Endothelial cell (in vitro differentiated cells): ENCODE measurements around the gene TBX21. TPM values are rescaled to one million over a fixed set of nuclear protein-coding genes. Genes with fewer than 3 reads are reported as not detected.

Experiments
- DNase-seq: peaks from one replicate; pipeline ENCODE4 v3.0.0; 2021; ENCODE audit warnings: low spot score
- H3K27ac Mint-ChIP-seq: one replicate; pipeline ENCODE4 v1.8.0; 2021; ENCODE audit warnings: mixed read lengths, inconsistent platforms; ENCODE audit not compliant: unreplicated experiment
- H3K27me3 Mint-ChIP-seq: one replicate; pipeline ENCODE4 v1.8.0; 2021; ENCODE audit warnings: mild to moderate bottlenecking, moderate library complexity, mixed read lengths, inconsistent platforms; ENCODE audit not compliant: unreplicated experiment
- H3K36me3 Mint-ChIP-seq: one replicate; pipeline ENCODE4 v1.8.0; 2021; ENCODE audit warnings: mild to moderate bottlenecking, low read depth, mixed read lengths, inconsistent platforms; ENCODE audit not compliant: unreplicated experiment
- H3K4me1 Mint-ChIP-seq: one replicate; pipeline ENCODE4 v1.8.0; 2021; ENCODE audit warnings: mild to moderate bottlenecking, mixed read lengths, inconsistent platforms; ENCODE audit not compliant: unreplicated experiment
- H3K4me3 Mint-ChIP-seq: one replicate; pipeline ENCODE4 v1.8.0; 2021; ENCODE audit warnings: mild to moderate bottlenecking, mixed read lengths, inconsistent platforms; ENCODE audit not compliant: unreplicated experiment
- H3K9me3 Mint-ChIP-seq: one replicate; pipeline ENCODE4 v1.8.0; 2021; ENCODE audit warnings: mixed read lengths, inconsistent platforms; ENCODE audit not compliant: unreplicated experiment
- long read RNA-seq: library from polyadenylated mRNA; unstranded; transcript quantifications from one replicate; pipeline ENCODE4 v2.0.0, GENCODE V29; 2020; ENCODE audit not compliant: unreplicated experiment
- total RNA-seq: library from RNA; stranded (reverse); fragmentation: NEBNext Ultra II Directional; extraction: Animal tissue kit (Norgen Biotek cat#: 25700); gene quantifications from one replicate; pipeline ENCODE4 v1.2.1, GENCODE V29; 2021; ENCODE audit not compliant: unreplicated experiment
- TF ChIP-seq, protein P1 (sequence below): fragments of 200-600 bp; sonication (generic); IDR thresholded peaks from one replicate; pipeline ENCODE4 v1.5.0; 2021; ENCODE audit warnings: antibody characterized with exemption; ENCODE audit not compliant: unreplicated experiment

Gene TBX21, protein sequence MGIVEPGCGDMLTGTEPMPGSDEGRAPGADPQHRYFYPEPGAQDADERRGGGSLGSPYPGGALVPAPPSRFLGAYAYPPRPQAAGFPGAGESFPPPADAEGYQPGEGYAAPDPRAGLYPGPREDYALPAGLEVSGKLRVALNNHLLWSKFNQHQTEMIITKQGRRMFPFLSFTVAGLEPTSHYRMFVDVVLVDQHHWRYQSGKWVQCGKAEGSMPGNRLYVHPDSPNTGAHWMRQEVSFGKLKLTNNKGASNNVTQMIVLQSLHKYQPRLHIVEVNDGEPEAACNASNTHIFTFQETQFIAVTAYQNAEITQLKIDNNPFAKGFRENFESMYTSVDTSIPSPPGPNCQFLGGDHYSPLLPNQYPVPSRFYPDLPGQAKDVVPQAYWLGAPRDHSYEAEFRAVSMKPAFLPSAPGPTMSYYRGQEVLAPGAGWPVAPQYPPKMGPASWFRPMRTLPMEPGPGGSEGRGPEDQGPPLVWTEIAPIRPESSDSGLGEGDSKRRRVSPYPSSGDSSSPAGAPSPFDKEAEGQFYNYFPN
- total RNA-seq: 0.21 TPM
- long read RNA-seq: 0 reads

DNA sequence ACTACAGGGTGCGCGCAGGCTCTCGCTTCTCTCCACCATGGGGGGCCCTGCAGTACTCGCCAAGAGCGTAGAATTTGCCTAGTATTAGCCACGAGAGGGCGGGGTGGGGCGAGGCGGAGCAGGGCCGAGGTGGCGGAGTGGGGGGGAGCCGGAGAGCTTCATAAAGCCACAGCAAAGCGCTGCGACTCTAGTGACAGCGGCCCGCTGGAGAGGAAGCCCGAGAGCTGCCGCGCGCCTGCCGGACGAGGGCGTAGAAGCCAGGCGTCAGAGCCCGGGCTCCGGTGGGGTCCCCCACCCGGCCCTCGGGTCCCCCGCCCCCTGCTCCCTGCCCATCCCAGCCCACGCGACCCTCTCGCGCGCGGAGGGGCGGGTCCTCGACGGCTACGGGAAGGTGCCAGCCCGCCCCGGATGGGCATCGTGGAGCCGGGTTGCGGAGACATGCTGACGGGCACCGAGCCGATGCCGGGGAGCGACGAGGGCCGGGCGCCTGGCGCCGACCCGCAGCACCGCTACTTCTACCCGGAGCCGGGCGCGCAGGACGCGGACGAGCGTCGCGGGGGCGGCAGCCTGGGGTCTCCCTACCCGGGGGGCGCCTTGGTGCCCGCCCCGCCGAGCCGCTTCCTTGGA lies at the start of gene TBX21:
TSS of gene TBX21 (plus strand) at position 190 of the 627 bp plus-strand sequence. CDS start at position 409, 219 bp downstream.
- Mint-ChIP-seq H3K27me3 (peaks cover 25% of the 10 kb centered on the region), H3K27ac (peak within 1 kb of the TSS; percentile 54), H3K36me3 (peaks cover 3% of the 10 kb centered on the region), H3K4me3 (peak within 1 kb of the TSS; percentile 88), H3K4me1 (peaks cover 29% of the 10 kb centered on the region), H3K9me3 (no peaks in the 10 kb centered on the region)
- TF ChIP-seq, protein P1, sequence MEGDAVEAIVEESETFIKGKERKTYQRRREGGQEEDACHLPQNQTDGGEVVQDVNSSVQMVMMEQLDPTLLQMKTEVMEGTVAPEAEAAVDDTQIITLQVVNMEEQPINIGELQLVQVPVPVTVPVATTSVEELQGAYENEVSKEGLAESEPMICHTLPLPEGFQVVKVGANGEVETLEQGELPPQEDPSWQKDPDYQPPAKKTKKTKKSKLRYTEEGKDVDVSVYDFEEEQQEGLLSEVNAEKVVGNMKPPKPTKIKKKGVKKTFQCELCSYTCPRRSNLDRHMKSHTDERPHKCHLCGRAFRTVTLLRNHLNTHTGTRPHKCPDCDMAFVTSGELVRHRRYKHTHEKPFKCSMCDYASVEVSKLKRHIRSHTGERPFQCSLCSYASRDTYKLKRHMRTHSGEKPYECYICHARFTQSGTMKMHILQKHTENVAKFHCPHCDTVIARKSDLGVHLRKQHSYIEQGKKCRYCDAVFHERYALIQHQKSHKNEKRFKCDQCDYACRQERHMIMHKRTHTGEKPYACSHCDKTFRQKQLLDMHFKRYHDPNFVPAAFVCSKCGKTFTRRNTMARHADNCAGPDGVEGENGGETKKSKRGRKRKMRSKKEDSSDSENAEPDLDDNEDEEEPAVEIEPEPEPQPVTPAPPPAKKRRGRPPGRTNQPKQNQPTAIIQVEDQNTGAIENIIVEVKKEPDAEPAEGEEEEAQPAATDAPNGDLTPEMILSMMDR: peak; percentile 33
- DNase-seq: peak; percentile 61

DNA sequence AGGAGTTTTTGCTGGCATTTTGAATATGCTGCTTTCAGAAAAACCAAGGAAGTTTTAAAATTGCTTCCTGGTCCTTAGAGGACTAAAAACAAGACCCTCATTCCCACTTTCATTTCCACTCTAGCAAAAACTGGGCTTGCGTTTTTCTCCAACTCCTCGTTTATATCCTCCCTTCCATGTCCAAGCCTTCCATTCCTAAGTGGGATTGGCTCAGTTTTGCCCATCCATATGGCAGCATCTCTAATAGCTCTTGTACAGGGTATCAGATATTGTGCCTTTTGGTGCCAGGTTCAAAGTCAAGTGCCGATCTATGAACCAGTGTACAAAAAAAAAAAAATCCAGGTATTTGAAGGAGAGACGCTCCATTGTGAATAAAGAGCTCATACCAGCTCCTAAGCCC lies 49.0 kb upstream of the TBX21 start:
- Mint-ChIP-seq H3K9me3 (no peaks in the 10 kb centered on the region), H3K27me3 (no peaks in the 10 kb centered on the region), H3K4me1 (peaks cover 12% of the 10 kb centered on the region), H3K36me3 (peaks cover 52% of the 10 kb centered on the region), H3K4me3 (no peak overlapping the region), H3K27ac (no peak overlapping the region)
- TF ChIP-seq, protein P1: no peak
- no peak for DNase-seq

DNA sequence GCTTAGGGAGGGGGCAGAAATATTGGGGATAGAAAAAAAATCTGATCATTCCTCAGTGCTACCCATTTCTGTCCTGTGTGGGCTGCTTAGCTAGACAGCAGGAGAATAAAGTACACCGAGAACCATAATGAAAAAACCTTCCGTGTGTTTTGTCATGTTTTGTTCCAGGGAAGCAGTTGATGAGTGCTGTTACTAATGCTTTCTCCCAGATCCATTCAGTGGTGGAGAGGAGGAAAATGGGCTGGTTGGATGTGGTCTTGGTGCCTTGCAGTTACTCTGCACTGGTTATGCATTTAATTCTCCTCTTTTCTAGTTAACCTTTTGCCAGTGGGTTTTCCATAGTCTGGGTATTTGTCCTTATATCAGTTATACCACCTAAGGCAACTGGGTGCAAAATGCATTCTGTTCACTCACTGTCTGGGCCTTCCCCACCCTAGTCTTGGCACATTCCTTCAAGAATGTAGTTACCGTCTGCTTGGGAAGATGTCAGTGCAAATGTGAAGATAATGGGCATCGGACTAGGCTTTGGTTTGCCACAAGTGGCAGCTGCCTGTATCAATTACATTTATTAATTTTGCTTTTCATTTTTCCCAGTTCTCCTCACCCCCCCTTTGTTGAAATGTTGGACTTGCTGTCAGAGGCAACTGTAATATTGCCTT lies 48.4 kb upstream of the TBX21 start:
- H3K36me3 Mint-ChIP-seq: peaks cover 52% of the 10 kb centered on the region
- H3K27ac Mint-ChIP-seq: peak overlapping the region; percentile 30
- no peak for DNase-seq
- TF ChIP-seq, protein P1: no peak
- no peaks in the 10 kb centered on the region for H3K9me3 Mint-ChIP-seq
- no peak overlapping the region for H3K4me3 Mint-ChIP-seq
- peaks cover 12% of the 10 kb centered on the region for H3K4me1 Mint-ChIP-seq
- H3K27me3 Mint-ChIP-seq: no peaks in the 10 kb centered on the region

DNA sequence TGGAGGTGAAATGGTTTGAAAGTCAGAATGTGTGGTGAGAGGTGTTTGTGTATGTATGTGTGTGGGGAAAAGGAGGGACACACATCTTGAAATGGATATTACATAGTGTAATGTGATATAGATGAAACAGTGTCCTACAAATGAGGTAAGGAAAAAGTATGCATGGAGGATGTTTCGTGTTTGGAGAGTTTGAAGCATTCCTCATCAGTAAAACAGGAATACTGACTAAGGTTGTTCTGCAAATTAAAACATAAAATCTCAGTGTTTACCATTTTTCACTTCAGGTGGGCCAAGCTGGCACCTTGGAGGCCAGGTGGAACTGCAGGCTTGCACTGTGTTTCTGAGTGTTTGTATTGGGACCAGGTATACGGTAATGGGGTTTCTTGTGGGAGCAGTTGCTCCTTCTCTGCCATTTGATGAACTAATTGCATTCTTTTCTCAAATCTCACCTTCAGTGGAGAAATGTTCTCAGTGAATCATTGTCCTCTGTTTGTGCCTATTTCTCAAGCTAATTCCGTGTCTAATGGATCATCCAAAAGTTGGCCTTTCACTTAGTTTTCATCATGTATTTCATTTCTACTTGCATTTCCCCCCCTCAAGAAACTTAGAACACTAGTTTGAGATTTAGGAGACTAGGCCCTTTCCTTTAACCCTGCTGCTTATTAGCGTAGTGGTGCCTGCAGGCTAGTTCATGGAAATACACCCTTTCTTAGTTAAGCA lies 47.3 kb upstream of the TBX21 start:
- H3K4me1 Mint-ChIP-seq: peaks cover 8% of the 10 kb centered on the region
- H3K27me3 Mint-ChIP-seq: no peaks in the 10 kb centered on the region
- peaks cover 42% of the 10 kb centered on the region for H3K36me3 Mint-ChIP-seq
- no peaks in the 10 kb centered on the region for H3K9me3 Mint-ChIP-seq
- TF ChIP-seq, protein P1: no peak
- H3K4me3 Mint-ChIP-seq: no peak overlapping the region
- no peak for DNase-seq
- no peak overlapping the region for H3K27ac Mint-ChIP-seq
